ENCODE measurements around the gene UBXN7.

DNA sequence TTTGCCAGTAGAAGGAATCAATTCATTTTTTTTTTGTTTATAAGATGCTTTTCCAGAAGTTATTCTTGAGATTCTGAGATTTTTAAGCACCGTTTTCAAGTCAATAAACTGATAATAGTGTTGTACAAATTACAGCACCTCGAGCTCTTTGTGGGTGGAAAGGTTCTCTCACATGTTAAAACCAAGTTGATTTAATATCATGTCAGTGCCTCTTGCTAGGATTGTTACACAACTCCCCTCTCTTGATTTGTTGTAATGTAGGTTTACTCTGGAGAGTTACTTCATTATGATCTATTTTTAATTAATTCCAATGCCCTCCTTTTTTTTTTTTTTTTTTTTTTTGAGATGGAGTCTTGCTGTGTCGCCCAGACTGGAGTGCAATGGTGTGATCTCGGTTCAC, 25.8 kb upstream of the UBXN7 start:
- TF ChIP-seq ELF4 (IDR thresholded peaks at IDR 0.05), result no peak
- TF ChIP-seq BHLHE40 (IDR thresholded peaks at IDR 0.05; ENCODE audit: borderline replicate concordance), result no peak
- no peak for TF ChIP-seq FOXM1 (IDR thresholded peaks at IDR 0.05; ENCODE audit: borderline replicate concordance)
- TF ChIP-seq NFRKB (IDR thresholded peaks at IDR 0.05), result no peak
- TF ChIP-seq LEF1 (IDR thresholded peaks at IDR 0.05; ENCODE audit: borderline replicate concordance), result no peak
- no peak for TF ChIP-seq TARDBP (IDR thresholded peaks at IDR 0.05)
- no peak for TF ChIP-seq SP1 (IDR thresholded peaks at IDR 0.05)
- no peak for TF ChIP-seq FOXA1 (IDR thresholded peaks at IDR 0.05)
- no peak for TF ChIP-seq ZNF384 (IDR thresholded peaks at IDR 0.05)
